HCT116 (cell line): Measurements from ENCODE around the gene LDHAL6B. TPM values are rescaled to one million over a fixed set of nuclear protein-coding genes. Genes with fewer than 3 reads are reported as not detected.

ENCODE experiments used
- ATAC-seq: fragments of 200-7000 bp; cut with Tn5 transposase; 2 replicates; pipeline ENCODE4 v1.9.1; 2020; ENCODE audit warnings: mild to moderate bottlenecking, moderate library complexity
- BruUV-seq: library from RNA; stranded (reverse); fragments of 400-500 nt; replicated peaks from 2 replicates; lab custom pipeline; 2021; lab: Mats Ljungman, UMichigan
- CTCF ChIA-PET: fragments of 300-600 bp; sonication (Branson Sonifier 250); formaldehyde crosslinking; loops from one replicate; lab custom pipeline; 2021; ENCODE audit warnings: antibody characterized with exemption; lab: Charles Lee
- POLR2A ChIA-PET: fragments of 300-600, 350-600 bp; sonication (Branson Sonifier 250); formaldehyde crosslinking; loops from one replicate; lab custom pipeline; 2021; ENCODE audit warnings: antibody characterized with exemption; lab: Charles Lee
- RAD21 ChIA-PET, 2 experiments: fragments of 300-600 bp; sonication (Branson Sonifier 250); formaldehyde crosslinking; loops; one replicate each; lab custom pipeline; 2023; ENCODE audit warnings: low total read pairs in 2 of 2; ENCODE audit not compliant: uncharacterized antibody in 2 of 2, unreplicated experiment in 2 of 2, low non-redundant PET in 1 of 2; lab: Charles Lee
- DNase-seq: peaks from one replicate; pipeline ENCODE4 v3.0.0-alpha.2; 2010; ENCODE audit warnings: low read depth, low spot score
- H2AFZ ChIP-seq: fragments of 200-600 bp; shearing (Covaris generic), sonication (generic); 2 replicates; pipeline ENCODE4 v1.6.1; 2017; ENCODE audit warnings: low read depth, mixed run types, mixed read lengths, antibody characterized with exemption, low read length; ENCODE audit not compliant: poor library complexity, severe bottlenecking
- H3K27ac ChIP-seq: 2 replicates; pipeline ENCODE4 v1.5.1; 2012; ENCODE audit warnings: low read depth, low read length
- H3K27me3 ChIP-seq: fragments of 200-600 bp; sonication (generic); 2 replicates; pipeline ENCODE4 v1.6.1; 2016; ENCODE audit warnings: mixed run types, low read length, mixed read lengths; ENCODE audit not compliant: insufficient read depth
- H3K36me3 ChIP-seq, 2 experiments: fragments of 200-500 bp in 1 of 2; fragments of 200-600 bp in 1 of 2; sonication (Bioruptor generic) in 1 of 2; sonication (generic) in 1 of 2; 2 replicates each; pipeline versions ENCODE4 v1.5.1 to v1.6.1; 2014 to 2016; ENCODE audit warnings: low read length in 2 of 2, inconsistent platforms in 1 of 2, mixed read lengths in 1 of 2, mixed run types in 1 of 2; ENCODE audit not compliant: insufficient read depth in 2 of 2, control insufficient read depth in 1 of 2
- H3K4me1 ChIP-seq, 2 experiments: fragments of 200-600 bp in 1 of 2; sonication (generic) in 1 of 2; 2 replicates each; pipeline versions ENCODE4 v1.5.1 to v1.6.1; 2012 to 2017; ENCODE audit warnings: low read length in 2 of 2, inconsistent platforms in 1 of 2, mild to moderate bottlenecking in 1 of 2, mixed read lengths in 1 of 2, mixed run types in 1 of 2, moderate library complexity in 1 of 2; ENCODE audit not compliant: insufficient read depth in 2 of 2, control insufficient read depth in 1 of 2
- H3K4me2 ChIP-seq: fragments of 200-600 bp; sonication (generic); 2 replicates; pipeline ENCODE4 v1.6.1; 2017; ENCODE audit warnings: mixed run types, low read length, mixed read lengths
- H3K4me3 ChIP-seq, 2 experiments: fragments of 200-600 bp in 1 of 2; sonication (generic) in 1 of 2; replicated peaks in 1 of 2; 2 replicates each; pipeline ENCODE4 v1.5.1; 2011 to 2016; ENCODE audit warnings: low read length in 2 of 2, control low read depth in 1 of 2, low read depth in 1 of 2, mild to moderate bottlenecking in 1 of 2, mixed read lengths in 1 of 2, mixed run types in 1 of 2
- H3K79me2 ChIP-seq: fragments of 200-600 bp; sonication (generic); 2 replicates; pipeline ENCODE4 v1.6.1; 2017; ENCODE audit warnings: mild to moderate bottlenecking, mixed run types, low read length, moderate library complexity, mixed read lengths; ENCODE audit not compliant: insufficient read depth
- H3K9ac ChIP-seq: fragments of 200-600 bp; sonication (generic); 2 replicates; pipeline ENCODE4 v1.6.1; 2016; ENCODE audit warnings: low read length, mixed read lengths
- H3K9me2 ChIP-seq: fragments of 200-600 bp; sonication (generic), shearing (Covaris generic); 2 replicates; pipeline ENCODE4 v1.6.1; 2017; ENCODE audit warnings: mixed run types, mild to moderate bottlenecking, moderate library complexity; ENCODE audit not compliant: insufficient read depth
- H3K9me3 ChIP-seq, 2 experiments: fragments of 200-500 bp in 1 of 2; fragments of 200-600 bp in 1 of 2; sonication (Bioruptor generic) in 1 of 2; sonication (generic) in 1 of 2; 2 replicates each; pipeline ENCODE4 v1.6.1; 2014 to 2017; ENCODE audit warnings: low read length in 2 of 2, mixed read lengths in 2 of 2, inconsistent platforms in 1 of 2, low read depth in 1 of 2, mild to moderate bottlenecking in 1 of 2, mixed run types in 1 of 2, moderate library complexity in 1 of 2; ENCODE audit not compliant: control insufficient read depth in 1 of 2, insufficient read depth in 1 of 2
- H4K20me1 ChIP-seq: fragments of 200-600 bp; sonication (generic), shearing (Covaris generic); 2 replicates; pipeline ENCODE4 v1.6.1; 2017; ENCODE audit warnings: mixed run types, mild to moderate bottlenecking, moderate library complexity; ENCODE audit not compliant: insufficient read depth
- CBX3 ChIP-seq: IDR thresholded peaks from 2 replicates; pipeline ENCODE4 v1.6.1; 2012; ENCODE audit warnings: low read depth
- CEBPB ChIP-seq: IDR thresholded peaks from 2 replicates; pipeline ENCODE4 v1.6.1; 2012; ENCODE audit warnings: low read depth
- EGR1 ChIP-seq: IDR thresholded peaks from 2 replicates; pipeline ENCODE4 v1.6.1; 2012; ENCODE audit warnings: low read depth
- ELF1 ChIP-seq: IDR thresholded peaks from 2 replicates; pipeline ENCODE4 v1.6.1; 2012; ENCODE audit warnings: low read depth, borderline replicate concordance
- EZH2 ChIP-seq: fragments of 200-600 bp; sonication (generic); IDR thresholded peaks from 2 replicates; pipeline ENCODE4 v1.6.1; 2017; ENCODE audit warnings: antibody characterized with exemption, mixed run types
- EZH2phosphoT487 ChIP-seq: fragments of 200-600 bp; IDR thresholded peaks from 2 replicates; pipeline ENCODE4 v1.6.1; 2018; ENCODE audit warnings: antibody characterized with exemption, borderline replicate concordance
- FOSL1 ChIP-seq: IDR thresholded peaks from 2 replicates; pipeline ENCODE4 v1.6.1; 2012; ENCODE audit warnings: low read depth
- JUND ChIP-seq: IDR thresholded peaks from 2 replicates; pipeline ENCODE4 v1.6.1; 2012
- POLR2A ChIP-seq: IDR thresholded peaks from 2 replicates; pipeline ENCODE4 v1.7.0; 2011; ENCODE audit warnings: borderline replicate concordance; ENCODE audit not compliant: insufficient read depth, insufficient read length; ENCODE audit errors: extremely low read depth
- SIN3A ChIP-seq: IDR thresholded peaks from 2 replicates; pipeline ENCODE4 v1.6.1; 2012; ENCODE audit warnings: low read depth
- SP1 ChIP-seq: IDR thresholded peaks from 2 replicates; pipeline ENCODE4 v1.6.1; 2012; ENCODE audit warnings: low read depth
- SRF ChIP-seq: IDR thresholded peaks from 2 replicates; pipeline ENCODE4 v1.6.1; 2012; ENCODE audit warnings: low read depth
- TCF7L2 ChIP-seq: IDR thresholded peaks from 2 replicates; pipeline ENCODE4 v1.7.0; 2011; ENCODE audit warnings: borderline replicate concordance, inconsistent platforms; ENCODE audit not compliant: insufficient read depth, insufficient read length; ENCODE audit errors: extremely low read depth
- YY1 ChIP-seq: IDR thresholded peaks from 2 replicates; pipeline ENCODE4 v1.6.1; 2011; ENCODE audit warnings: low read length, low read depth, moderate library complexity, mild to moderate bottlenecking; ENCODE audit not compliant: insufficient replicate concordance; ENCODE audit errors: extremely low read depth
- ZFX ChIP-seq: fragments of 450-650 bp; IDR thresholded peaks from 2 replicates; pipeline ENCODE4 v1.6.1; 2017
- intact Hi-C: fragments of 100-400 bp; cut with micrococcal nuclease; formaldehyde crosslinking; loops from 2 replicates; pipeline ENCODE4 v1.10.0; 2022
- total RNA-seq: library from RNA; stranded (reverse); gene quantifications from one replicate; pipeline ENCODE4 v1.2.1, GENCODE V29; 2021; ENCODE audit not compliant: unreplicated experiment
- TF ChIP-seq, protein P1 (sequence below): IDR thresholded peaks from 2 replicates; pipeline ENCODE4 v1.6.1; 2012
- TF ChIP-seq, protein P2 (sequence below): IDR thresholded peaks from 2 replicates; pipeline ENCODE4 v1.6.1; 2011; ENCODE audit warnings: mild to moderate bottlenecking, low read length, moderate library complexity; ENCODE audit not compliant: insufficient replicate concordance; ENCODE audit errors: extremely low read depth
- TF ChIP-seq, protein P3 (sequence below): IDR thresholded peaks from 2 replicates; pipeline ENCODE4 v1.6.1; 2012; ENCODE audit warnings: low read depth
- TF ChIP-seq, protein P4 (sequence below), 3 experiments: fragments of 200-600 bp in 1 of 3; sonication (generic) in 1 of 3; IDR thresholded peaks in 2 of 3; conservative IDR thresholded peaks in 1 of 3; 2 replicates each; pipeline ENCODE4 v1.5.1; 2012 to 2017; ENCODE audit warnings: low read depth in 2 of 3, low read length in 2 of 3, antibody characterized with exemption in 1 of 3, borderline replicate concordance in 1 of 3, control low read depth in 1 of 3, mild to moderate bottlenecking in 1 of 3, mixed read lengths in 1 of 3, mixed run types in 1 of 3, moderate library complexity in 1 of 3; ENCODE audit not compliant: insufficient read depth in 1 of 3

LDHAL6B gene
- total RNA-seq, 1 experiment from 2014 or later = not detected

DNA sequence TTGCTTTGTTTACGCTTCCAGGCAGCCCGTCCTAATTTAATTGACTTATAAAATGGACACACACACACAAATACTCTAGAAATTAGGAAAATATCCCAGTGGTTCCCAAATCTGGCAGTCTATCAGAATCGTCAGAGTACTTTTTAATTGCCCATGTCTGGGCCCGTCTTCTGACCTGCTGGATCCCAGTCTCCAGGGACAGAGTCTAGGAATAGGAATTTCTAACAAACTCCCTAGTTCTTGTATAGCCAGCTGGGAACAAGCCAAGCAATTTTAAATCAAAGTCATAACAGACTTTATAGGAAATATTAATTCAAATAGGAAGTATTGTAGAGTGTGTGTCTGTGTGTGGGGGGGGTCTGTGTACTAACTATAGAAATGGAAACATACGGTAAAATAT lies 33.4 kb downstream of the LDHAL6B start:
- ATAC-seq = no peak
- no peak overlapping the region for H2AFZ ChIP-seq
- peaks cover 8% of the 10 kb centered on the region; the same call in 1 of the 2 replicates for H3K79me2 ChIP-seq
- no peak overlapping the region for H3K9ac ChIP-seq
- intact Hi-C loops = no loop called here
- TF ChIP-seq SRF (no peak), JUND (no peak), SIN3A (no peak), ELF1 (no peak), ZFX (no peak), CBX3 (no peak), YY1 (no peak), CEBPB (no peak), EZH2 (no peak), SP1 (no peak), FOSL1 (no peak), EZH2phosphoT487 (no peak), POLR2A (no peak), TCF7L2 (no peak), EGR1 (no peak)
- TF ChIP-seq, protein P1, sequence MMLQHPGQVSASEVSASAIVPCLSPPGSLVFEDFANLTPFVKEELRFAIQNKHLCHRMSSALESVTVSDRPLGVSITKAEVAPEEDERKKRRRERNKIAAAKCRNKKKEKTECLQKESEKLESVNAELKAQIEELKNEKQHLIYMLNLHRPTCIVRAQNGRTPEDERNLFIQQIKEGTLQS = no peak
- TF ChIP-seq, protein P2, sequence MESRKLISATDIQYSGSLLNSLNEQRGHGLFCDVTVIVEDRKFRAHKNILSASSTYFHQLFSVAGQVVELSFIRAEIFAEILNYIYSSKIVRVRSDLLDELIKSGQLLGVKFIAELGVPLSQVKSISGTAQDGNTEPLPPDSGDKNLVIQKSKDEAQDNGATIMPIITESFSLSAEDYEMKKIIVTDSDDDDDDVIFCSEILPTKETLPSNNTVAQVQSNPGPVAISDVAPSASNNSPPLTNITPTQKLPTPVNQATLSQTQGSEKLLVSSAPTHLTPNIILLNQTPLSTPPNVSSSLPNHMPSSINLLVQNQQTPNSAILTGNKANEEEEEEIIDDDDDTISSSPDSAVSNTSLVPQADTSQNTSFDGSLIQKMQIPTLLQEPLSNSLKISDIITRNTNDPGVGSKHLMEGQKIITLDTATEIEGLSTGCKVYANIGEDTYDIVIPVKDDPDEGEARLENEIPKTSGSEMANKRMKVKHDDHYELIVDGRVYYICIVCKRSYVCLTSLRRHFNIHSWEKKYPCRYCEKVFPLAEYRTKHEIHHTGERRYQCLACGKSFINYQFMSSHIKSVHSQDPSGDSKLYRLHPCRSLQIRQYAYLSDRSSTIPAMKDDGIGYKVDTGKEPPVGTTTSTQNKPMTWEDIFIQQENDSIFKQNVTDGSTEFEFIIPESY = no peak
- TF ChIP-seq, protein P3, sequence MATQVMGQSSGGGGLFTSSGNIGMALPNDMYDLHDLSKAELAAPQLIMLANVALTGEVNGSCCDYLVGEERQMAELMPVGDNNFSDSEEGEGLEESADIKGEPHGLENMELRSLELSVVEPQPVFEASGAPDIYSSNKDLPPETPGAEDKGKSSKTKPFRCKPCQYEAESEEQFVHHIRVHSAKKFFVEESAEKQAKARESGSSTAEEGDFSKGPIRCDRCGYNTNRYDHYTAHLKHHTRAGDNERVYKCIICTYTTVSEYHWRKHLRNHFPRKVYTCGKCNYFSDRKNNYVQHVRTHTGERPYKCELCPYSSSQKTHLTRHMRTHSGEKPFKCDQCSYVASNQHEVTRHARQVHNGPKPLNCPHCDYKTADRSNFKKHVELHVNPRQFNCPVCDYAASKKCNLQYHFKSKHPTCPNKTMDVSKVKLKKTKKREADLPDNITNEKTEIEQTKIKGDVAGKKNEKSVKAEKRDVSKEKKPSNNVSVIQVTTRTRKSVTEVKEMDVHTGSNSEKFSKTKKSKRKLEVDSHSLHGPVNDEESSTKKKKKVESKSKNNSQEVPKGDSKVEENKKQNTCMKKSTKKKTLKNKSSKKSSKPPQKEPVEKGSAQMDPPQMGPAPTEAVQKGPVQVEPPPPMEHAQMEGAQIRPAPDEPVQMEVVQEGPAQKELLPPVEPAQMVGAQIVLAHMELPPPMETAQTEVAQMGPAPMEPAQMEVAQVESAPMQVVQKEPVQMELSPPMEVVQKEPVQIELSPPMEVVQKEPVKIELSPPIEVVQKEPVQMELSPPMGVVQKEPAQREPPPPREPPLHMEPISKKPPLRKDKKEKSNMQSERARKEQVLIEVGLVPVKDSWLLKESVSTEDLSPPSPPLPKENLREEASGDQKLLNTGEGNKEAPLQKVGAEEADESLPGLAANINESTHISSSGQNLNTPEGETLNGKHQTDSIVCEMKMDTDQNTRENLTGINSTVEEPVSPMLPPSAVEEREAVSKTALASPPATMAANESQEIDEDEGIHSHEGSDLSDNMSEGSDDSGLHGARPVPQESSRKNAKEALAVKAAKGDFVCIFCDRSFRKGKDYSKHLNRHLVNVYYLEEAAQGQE = no peak
- TF ChIP-seq, protein P4, sequence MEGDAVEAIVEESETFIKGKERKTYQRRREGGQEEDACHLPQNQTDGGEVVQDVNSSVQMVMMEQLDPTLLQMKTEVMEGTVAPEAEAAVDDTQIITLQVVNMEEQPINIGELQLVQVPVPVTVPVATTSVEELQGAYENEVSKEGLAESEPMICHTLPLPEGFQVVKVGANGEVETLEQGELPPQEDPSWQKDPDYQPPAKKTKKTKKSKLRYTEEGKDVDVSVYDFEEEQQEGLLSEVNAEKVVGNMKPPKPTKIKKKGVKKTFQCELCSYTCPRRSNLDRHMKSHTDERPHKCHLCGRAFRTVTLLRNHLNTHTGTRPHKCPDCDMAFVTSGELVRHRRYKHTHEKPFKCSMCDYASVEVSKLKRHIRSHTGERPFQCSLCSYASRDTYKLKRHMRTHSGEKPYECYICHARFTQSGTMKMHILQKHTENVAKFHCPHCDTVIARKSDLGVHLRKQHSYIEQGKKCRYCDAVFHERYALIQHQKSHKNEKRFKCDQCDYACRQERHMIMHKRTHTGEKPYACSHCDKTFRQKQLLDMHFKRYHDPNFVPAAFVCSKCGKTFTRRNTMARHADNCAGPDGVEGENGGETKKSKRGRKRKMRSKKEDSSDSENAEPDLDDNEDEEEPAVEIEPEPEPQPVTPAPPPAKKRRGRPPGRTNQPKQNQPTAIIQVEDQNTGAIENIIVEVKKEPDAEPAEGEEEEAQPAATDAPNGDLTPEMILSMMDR (IDR thresholded peaks at IDR 0.05 in 2 of 3, conservative IDR thresholded peaks at IDR 0.05 in 1 of 3; ENCODE audit: borderline replicate concordance in 1 of 3, insufficient read depth in 1 of 3, low read depth in 2 of 3, low read length in 2 of 3) = no peak
- TF ChIP-seq, all 23 proteins: peak for 0
- BruUV-seq = no TSS peak
- Histone ChIP-seq H3K27ac (no peak overlapping the region), H3K27me3 (no peaks in the 10 kb centered on the region), H3K9me3 (no peaks in the 10 kb centered on the region), H3K9me2 (no peaks in the 10 kb centered on the region), H3K4me2 (no peak overlapping the region), H3K36me3 (no peaks in the 10 kb centered on the region), H4K20me1 (no peaks in the 10 kb centered on the region), H3K4me1 (peaks cover 0 to 14% of the 10 kb centered on the region in 2 experiments; a peak in 2 of 4 replicates), H3K4me3 (no peak overlapping the region)
- ChIA-PET POLR2A (no interaction called here), CTCF (no interaction called here), RAD21 (no interaction called here)
- no peak for DNase-seq
